Measurements from ENCODE around the gene ZBTB20.
"Not testable (repeated sequence)": the region's sequence is repeated elsewhere in the genome, so short reads cannot be mapped to it uniquely, and the experiment has no call there.

Gene ZBTB20

GRCh38 chr3:114831861-114832260 is 315.2 kb downstream of the ZBTB20 start:
- DNase-seq (ENCODE audit: low spot score): no peak

GRCh38 chr3:114830652-114831051 is 316.4 kb downstream of the ZBTB20 start:
- no peak for DNase-seq (ENCODE audit: low spot score)

DNA sequence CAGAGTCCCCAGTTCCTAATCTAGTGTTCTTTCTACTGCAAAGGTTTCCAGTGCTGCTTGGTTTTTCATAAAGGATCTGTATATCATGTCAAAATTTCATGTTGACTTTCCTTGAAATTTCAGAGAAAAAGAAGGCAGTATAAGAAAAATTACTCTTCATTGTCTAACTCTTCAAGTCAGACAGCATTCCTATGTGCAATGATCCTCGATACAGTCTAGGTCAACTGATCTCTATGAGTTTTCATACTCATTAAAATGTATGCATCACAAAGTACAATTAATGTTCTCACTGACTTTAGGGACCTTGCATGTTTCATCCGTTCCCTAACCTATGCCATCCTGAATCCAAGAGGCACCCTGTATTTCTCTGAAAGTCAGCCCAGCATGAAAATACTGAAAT is 317.3 kb downstream of the ZBTB20 start:
- no peak for DNase-seq (ENCODE audit: low spot score)

DNA sequence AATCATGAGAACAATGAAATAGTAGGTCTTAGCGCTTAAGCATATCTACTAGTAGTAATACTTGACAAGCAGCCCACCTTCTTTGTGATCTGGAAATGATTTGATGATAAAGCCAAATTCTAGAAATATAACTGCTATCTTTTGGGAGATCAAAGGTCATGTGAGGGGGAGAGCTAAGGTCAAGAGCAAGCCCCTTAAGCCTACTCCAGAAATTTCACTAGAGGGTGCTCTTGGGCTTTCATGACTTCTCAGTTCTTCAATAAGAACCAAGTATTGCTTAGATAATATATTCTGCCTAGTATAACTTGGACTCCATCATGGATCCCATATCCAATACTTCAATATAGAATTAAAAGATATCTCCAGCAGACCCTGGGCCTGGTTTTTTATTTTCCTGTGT is 319.6 kb downstream of the ZBTB20 start:
- peak; percentile 53 for DNase-seq (ENCODE audit: low spot score)

GRCh38 chr3:114824014-114824413 is 323.1 kb downstream of the ZBTB20 start:
- DNase-seq (ENCODE audit: low spot score): no peak

DNA sequence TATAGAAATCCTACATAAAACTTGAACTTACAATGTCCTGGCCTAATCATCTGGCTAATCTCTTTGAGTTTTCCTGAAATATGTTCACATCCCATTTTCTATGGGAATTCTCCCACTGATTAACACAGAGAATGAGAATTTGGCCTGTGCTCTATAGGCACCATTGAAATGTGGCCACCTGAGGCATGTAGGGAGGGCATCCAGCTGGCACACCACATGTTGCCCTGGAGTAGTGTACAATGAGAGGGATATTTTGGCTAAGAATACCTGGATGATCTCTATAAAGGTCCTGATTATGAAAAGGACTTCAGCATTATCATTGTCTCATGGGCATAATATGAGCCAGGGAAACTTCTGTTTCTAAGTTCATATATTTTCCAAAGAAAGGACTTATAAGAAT is 324.0 kb downstream of the ZBTB20 start:
- DNase-seq (ENCODE audit: low spot score): no peak

DNA sequence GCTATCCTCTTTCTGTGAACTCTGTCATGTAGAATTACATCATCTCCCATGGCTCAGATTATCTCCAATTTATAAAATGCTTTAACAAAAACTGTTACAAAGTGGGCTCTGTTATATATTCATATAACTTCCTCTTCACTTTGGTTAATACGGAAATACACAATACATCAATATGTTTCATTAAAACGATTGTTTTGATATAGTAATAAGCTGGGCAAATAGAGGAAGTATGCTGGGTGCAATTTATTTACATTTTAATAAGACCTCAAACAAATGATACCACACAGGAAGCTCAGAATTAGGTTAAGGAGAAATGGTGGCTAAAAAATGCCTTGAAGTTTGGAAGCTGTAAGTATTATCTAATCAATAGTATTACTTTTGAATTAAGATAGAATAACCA is 331.0 kb downstream of the ZBTB20 start:
- DNase-seq (ENCODE audit: low spot score): no peak

GRCh38 chr3:114812541-114813238 is 334.4 kb downstream of the ZBTB20 start:
- not testable (repeated sequence) for DNase-seq (ENCODE audit: low spot score)

- no peak for DNase-seq (ENCODE audit: low spot score)
Measured at GRCh38 chr3:114809668-114810413, 337.2 kb downstream of the ZBTB20 start.

GRCh38 chr3:114804099-114804498 is 343.0 kb downstream of the ZBTB20 start:
- no peak for DNase-seq (ENCODE audit: low spot score)

- no peak for DNase-seq (ENCODE audit: low spot score)
Measured at GRCh38 chr3:114803042-114803695, 343.9 kb downstream of the ZBTB20 start.

GRCh38 chr3:114800272-114801031 is 346.6 kb downstream of the ZBTB20 start:
- no peak for DNase-seq (ENCODE audit: low spot score)

DNA sequence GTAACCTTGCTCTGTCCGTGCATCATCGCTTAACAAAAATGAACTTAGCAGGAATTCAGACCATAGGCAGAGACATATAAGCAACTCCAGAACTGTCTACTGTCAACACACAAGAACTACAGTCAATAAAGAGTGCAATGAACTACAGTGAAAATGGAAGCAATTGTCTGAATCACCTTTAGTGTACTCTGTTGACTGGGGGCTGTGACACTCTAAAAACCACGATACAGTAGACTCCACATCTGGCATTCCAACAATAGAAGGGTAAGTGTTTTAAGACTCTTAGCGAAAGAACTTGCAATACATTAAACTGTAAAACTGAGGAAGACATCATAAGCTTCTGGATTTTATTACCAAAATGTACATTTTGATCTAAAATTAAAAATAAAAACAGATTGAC is 347.3 kb downstream of the ZBTB20 start:
- DNase-seq (ENCODE audit: low spot score): no peak

DNA sequence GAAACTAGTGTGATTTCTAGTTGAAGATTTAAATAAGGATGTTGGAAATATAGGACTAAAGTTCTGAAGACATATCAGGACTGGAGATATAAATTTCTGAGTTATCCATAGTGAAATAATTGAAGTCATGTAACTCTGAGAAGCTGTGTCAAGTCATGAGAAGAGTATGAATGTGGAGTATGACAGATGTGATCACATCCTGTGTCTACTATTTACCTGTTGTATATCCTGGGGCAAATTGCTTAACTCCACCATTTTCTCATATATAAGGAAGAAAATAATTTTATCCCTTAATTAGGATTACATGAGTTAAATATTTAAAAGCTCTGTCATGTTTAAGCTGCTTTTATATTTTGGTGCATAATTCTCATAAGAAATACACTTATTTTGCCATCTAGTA is 350.3 kb downstream of the ZBTB20 start:
- no peak for DNase-seq (ENCODE audit: low spot score)

- DNase-seq (ENCODE audit: low spot score): no peak
Measured at GRCh38 chr3:114794894-114795630, 352.0 kb downstream of the ZBTB20 start.

GRCh38 chr3:114792159-114792918 is 354.7 kb downstream of the ZBTB20 start:
- DNase-seq (ENCODE audit: low spot score): no peak

GRCh38 chr3:114790752-114791151 is 356.3 kb downstream of the ZBTB20 start:
- DNase-seq (ENCODE audit: low spot score): no peak

- DNase-seq (ENCODE audit: low spot score): no peak
Measured at GRCh38 chr3:114789803-114790202, 357.3 kb downstream of the ZBTB20 start.

GRCh38 chr3:114775395-114775794 is 371.7 kb downstream of the ZBTB20 start:
- DNase-seq (ENCODE audit: low spot score): peak; percentile 24

- DNase-seq (ENCODE audit: low spot score): no peak
Measured at GRCh38 chr3:114770874-114771273, 376.2 kb downstream of the ZBTB20 start.

DNA sequence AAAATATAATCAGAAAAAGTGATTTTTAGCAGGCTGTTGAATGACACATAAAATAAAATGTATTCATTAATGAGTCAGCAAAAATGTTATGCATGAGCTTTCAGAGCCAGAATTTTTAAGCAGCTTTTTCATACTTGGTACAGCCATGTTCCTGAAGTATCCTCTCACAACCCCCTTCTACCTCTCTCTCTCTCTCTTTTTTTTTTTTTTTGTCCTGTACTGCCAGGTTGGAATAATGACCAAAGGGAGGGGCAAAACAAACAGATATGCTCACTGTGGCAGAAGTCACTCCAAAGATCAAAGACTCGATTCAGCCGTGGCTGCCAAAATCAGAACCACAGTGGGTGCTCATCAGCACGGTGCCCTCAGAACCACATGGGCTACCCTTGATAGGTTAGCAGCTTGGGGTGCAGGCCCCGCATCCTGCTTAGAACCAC is 383.0 kb downstream of the ZBTB20 start:
- DNase-seq (ENCODE audit: low spot score): no peak

Measured in AG20443 (cell line).